ENCODE data around the gene SSR3.
"Not testable (repeated sequence)": the region's sequence is repeated elsewhere in the genome, so short reads cannot be mapped to it uniquely, and the experiment has no call there.

Gene SSR3

DNA sequence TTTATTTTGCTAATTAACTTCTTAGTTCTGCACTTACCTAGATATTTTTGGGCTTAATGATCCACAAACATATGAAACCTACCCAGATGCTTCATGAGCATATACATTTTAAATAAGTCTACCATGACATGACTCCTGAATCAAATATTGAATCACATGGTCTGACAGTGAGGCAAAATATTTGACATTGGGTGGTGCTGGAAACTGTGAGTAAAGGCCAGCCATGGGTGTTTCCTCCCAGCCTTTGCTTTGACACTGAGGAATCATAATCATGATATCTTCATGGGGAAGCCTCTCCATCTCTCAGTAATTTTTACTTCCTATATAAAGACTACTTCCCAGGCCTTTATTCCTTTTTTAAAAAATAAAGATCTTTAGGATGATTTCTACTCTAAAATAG lies 22.8 kb upstream of the SSR3 start:
- no peak for DNase-seq
- intact Hi-C loops (cut with DNase I), result no loop called here

DNA sequence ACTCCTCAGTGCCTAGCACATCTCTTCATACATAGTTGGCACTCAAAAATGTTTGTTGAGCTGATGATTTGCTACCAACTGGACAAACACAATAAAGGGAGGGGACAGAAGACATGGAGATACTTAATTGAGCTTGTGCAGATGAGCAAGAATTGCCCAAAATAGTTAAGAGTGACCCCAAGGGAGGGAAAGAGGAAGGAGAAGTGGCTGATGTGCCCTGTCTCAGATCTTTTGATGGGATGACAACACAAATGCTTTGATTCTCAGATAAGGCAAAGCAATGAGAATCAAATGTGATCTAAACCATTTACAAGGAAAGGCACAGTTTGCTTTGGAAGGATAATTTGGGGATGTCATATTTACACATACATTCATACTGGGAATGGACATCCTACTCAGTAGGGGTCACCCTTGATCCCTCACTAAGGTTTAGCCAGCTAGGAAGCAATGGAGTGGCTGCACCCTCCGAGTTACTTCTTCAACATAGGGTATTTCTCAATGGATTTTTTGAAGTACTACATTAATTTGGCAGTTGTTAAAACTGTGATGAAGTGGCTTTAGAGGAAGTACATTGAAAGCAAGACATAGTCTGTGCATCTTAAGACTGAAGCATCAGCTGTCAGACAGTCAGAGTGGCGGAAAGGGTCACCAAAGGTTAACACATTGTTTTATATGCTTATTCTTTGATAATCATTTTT lies 21.9 kb upstream of the SSR3 start:
- no peak for DNase-seq
- intact Hi-C loops (cut with DNase I), result no loop called here

DNA sequence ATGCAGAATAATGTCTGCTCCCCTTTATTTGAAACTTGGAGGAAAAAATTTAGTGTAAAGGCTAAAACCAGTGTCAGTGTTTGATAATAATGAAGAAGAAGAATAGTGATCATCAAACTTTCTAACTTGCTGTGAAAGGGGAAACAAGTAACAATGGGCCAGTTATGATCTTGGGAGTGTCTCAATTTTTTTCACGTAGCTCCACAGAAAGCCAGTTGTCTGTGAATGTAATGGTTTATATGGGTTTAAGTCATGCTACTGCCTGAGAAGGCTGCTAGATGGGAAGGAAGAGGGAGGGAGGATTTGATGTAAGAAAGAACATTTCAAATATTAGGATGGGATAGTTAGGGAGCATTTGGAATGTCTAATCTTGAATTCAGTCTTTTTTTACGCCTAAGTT lies 21.1 kb upstream of the SSR3 start:
- intact Hi-C loops (cut with DNase I), result no loop called here
- no peak for DNase-seq

DNA sequence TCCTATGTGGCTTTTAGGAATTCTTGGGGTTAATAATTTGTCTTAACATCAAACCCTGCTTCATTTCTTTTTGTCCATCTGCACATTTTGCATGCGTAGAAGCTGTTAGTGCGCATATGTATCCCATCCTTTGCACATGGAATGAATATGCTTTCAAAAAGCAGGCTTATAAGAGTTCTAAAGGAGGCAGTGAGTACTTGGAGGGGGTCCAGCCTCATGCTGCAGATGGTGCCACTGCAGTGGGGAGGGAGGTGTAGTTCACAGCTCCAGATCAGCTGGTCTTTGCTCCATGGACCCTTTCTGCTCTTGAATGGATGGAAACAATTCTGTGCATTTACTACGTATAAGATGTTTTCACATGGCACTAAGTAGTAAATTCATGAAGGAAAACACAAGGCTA lies 20.7 kb upstream of the SSR3 start:
- DNase-seq, result peak in 31 of 42 donors; percentile 5 to 65 (median 38)
- intact Hi-C loops (cut with DNase I), result no loop called here

DNA sequence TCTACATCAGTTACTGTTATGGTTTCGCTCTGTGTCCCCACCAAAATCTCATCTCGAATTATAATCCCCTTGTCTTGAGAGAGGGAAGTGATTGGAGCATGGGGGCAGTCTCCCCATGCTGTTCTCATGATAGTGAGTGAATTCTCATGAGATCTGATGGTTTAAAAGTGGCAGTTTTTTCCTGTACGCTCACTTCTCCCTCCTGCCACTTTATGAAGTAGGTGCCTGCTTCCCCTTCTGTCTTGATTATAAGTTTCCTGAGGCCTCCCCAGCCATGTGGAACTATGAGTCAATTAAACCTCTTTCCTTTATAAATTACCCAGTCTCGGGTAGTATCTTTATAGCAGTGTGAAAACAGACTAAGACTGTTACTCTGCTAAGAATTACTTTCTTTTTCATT lies 15.0 kb upstream of the SSR3 start:
- intact Hi-C loops (cut with DNase I), result not testable (repeated sequence)

DNA sequence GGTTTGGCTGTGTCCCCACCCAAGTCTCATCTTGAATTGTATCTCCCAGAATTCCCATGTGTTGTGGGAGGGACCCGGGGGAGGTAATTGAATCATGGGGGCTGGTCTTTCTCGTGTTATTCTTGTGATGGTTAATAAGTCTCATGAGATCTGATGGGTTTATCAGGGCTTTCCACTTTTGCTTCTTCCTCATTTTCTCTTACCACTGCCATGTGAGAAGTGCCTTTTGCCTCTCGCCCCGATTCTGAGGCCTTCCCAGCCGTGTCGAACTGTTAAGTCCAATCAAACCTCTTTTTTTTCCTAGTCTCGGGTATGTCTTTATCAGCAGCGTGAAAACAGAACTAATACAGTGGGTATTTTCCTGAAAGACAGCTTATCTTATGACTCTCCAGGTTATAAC lies 14.1 kb upstream of the SSR3 start:
- DNase-seq; intact Hi-C loops (cut with DNase I): not testable (repeated sequence)

More for the DNA sequence above, 15.0 kb upstream of the SSR3 start:
- not testable (repeated sequence) for DNase-seq

DNA sequence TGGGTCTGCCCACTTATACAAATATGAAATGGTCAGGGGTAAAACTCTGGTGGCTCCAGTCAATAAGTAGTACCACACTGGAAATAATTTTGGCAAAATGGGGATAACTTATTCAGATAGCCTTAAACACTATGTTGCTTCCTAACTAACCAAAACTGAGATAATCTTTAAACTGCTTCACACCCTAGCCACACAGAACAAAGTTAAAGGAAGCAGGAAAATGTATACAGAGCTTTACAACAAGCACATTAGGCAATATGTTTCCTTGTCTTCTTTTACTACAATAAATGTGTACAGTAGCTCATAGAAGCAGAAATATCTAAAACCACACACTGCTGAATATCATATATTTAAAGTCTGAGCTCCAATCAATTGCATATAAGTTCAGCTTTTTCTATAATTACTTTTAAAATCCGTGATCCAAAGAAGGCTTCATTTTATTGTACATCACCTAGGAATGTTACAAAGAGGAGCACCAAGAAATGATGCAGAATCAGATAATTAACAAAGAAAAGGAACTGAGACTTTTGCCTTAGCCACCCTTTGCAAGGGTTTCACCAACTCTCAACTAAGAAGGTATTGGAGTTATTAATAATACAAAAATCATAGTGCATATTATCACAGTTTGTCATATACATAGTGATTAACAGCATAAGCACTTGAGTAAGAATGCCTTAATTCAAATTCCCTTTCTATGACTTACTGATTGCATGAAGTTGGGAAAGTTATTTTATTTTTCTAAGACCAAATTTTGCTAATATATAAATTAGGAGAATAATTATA lies 9.2 kb upstream of the SSR3 start:
- DNase-seq, result no peak
- intact Hi-C loops (cut with DNase I), result no loop called here

DNA sequence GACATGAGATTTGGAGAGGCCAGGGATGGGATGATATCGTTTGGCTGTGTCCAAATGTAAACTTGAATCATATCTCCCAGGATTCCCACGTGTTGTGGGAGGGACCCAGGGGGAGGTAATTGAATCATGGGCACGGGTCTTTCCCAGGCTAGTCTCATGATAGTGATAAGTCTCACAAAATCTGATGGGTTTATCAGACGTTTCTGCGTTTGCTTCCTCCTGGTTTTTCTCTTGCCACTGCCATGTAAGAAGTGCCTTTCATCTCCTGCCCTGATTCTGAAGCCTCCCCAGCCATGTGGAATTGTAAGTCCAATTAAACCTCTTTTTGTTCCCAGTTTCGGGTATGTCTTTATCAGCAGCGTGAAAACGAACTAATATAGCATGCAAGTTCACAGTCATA lies 7.6 kb upstream of the SSR3 start:
- intact Hi-C loops (cut with DNase I); DNase-seq: not testable (repeated sequence)

DNA sequence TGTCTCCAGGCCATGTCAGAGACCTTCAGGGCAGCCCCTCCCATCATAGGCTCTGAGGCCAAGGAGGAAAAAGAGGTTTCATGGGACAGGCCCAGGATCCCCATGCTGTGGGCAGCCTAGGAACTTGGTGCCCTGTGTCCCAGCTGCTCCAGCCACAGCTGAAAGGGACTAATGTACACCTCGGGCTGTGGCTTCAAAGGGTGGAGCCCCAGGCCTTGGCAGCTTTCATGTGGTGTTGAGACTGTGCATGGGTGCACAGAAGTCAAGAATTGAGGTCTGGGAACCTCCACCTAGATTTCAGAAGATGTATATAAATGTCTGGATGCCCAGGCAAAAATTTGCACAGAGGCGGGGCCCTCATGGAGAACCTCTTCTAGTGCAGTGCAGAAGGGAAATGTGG lies 6.6 kb upstream of the SSR3 start:
- intact Hi-C loops (cut with DNase I), result no loop called here
- no peak for DNase-seq

DNA sequence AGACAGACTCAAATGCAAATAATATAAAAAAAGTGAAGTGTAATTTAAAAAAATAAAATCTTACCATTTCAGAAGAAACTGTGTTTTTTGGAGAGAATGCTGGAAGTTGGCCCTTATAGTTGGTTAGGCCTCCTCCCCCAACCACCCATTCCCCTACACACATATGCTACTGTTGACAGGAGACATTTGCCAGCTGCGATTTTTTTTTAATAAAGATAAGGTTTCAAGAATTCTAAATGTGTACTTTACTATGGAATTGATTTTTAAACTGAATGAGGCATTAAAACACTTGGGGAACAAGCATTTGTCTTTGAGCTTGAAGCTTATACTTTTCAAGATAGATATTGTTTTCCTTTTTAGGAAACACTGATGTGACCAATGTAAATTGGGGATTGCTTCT lies 4.4 kb upstream of the SSR3 start:
- intact Hi-C loops (cut with DNase I), result loop anchor here (10.0 kb wide), 1 partner anchor 575 kb away; no protein-coding TSS in a partner anchor
- DNase-seq, result no peak

DNA sequence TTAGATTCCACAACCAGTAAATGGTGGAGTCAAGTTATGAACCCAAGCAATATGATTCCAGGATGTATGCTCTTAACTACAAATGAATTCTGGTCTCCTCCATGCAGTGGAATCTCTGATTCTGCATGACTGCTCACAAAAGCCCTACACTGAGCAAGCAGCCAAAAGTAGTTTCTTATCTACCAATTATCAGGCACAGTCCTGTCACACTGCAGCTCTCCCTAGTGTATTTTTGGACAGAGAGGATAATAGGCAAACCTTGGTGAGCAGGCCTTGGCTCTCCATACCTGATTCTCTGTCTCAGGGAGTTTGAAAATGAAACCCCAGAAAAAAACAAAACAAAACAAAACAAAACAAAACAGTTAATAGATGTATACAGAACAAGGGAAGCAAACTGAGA lies 3.5 kb upstream of the SSR3 start:
- intact Hi-C loops (cut with DNase I), result loop anchor here (10.0 kb wide), 1 partner anchor 576 kb away; no protein-coding TSS in a partner anchor
- DNase-seq, result no peak

DNA sequence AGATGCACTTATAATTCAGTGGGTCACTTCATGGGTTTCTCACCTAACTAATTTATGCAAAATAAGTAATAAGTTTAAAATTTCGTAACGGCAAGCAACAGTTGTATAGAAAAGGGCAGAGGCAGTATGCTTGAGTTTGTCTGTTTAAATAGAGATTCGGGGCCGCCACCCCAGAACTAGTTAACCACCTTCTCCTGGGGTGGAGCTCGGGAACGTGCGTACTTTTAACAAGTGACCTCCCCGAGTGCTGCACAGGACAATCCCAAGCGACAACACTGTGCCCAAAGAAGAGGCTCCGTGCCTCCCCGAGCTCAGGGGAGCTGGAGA lies 439 bp downstream of the SSR3 start:
- intact Hi-C loops (cut with DNase I), result loop anchor here (2.0 to 10.0 kb wide), 2 partner anchors 120 to 580 kb away; partner anchors contain the start of gene TIPARP
- peak in 4 of 42 donors; percentile 27 to 46 (median 40) for DNase-seq

DNA sequence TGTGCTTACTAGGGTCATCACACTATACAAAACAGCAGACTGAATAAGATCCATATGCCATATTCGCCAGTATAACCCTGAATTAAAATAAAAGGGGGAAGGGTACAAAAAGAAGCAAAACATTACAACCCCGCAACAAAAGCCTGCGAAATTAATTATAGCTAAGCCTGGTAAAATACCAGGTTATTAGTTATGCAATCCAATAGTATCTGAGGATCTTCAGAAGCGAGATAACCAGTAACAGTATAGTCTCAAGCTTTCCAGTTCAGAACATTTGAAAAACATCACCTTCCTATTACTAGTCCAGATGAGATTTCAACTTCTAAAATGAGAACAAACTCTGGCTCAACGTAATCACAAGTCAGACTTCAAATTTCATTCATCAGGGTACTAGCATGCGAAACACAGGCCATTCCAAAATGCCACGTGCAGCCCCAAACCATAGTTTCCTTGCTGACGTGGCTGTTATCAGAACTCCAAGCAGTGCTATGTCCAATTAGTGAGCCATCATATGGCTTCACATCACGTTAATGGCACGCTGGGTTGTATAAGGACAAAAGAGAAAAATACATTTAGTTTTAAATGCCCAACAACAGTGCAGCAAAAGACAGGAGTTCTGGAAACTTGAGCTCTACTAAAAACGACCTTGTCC lies 1.1 kb downstream of the SSR3 start:
- intact Hi-C loops (cut with DNase I), result loop anchor here (2.0 to 10.0 kb wide), 2 partner anchors 121 to 581 kb away; partner anchors contain the start of gene TIPARP
- no peak for DNase-seq

DNA sequence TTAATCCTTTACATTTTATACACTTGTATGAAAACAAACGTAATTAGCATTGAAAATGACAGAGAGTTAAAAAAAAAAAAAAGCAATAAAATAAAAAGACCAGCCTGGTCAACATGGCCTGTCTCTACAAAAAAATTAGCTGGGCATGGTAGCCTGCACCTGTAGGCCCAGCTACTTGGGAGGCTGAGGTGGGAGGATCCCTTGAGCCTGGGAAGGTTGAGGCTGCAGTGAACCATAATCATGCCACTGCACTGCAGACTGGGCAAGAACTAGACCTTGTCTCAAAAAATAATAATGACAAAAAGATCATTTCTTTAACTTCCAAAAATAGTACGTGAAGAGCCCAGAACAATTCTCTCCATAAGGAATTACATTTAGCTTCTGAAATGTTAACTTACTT lies 1.9 kb downstream of the SSR3 start:
- DNase-seq, result no peak
- intact Hi-C loops (cut with DNase I), result loop anchor here (10.0 kb wide), 1 partner anchor 582 kb away; no protein-coding TSS in a partner anchor

DNA sequence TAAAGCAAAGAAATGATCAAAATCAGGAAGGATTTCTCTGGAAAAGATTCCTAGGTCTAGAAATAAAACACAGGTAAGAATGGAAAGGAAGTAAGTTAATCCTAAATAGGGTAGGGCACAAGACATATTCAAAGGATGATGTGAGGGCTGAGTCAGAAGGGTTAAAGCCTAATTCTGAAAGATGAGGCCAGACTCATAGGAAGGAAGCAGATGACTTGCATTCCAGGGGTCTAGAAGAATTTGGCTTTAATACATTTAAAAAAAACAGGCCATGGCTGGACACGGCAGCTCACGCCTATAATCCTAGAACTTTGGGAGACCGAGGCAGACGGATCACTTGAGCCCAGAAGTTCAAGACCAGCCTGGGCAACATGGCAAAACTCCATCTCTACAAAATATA lies 3.2 kb downstream of the SSR3 start:
- intact Hi-C loops (cut with DNase I), result loop anchor here (10.0 kb wide), 1 partner anchor 583 kb away; no protein-coding TSS in a partner anchor
- no peak for DNase-seq

DNA sequence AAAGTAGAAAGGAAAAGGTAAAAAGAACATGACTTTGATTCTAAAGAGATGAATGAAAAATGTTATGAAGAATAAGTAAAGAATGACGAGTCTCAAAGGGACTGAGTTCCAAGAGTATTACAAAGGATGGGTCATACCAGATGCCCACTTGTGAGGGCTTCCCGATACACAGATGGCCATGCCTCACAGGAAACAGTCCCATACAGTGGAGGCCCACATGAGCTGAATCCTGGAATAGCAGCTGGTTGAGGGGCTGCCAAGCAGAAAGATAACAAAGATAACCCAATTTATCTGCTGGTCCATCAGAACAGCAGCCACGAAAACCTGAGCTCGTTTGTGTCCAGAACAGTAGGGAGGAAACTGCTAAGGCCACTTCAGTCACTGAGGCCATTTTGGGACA lies 3.7 kb downstream of the SSR3 start:
- DNase-seq, result no peak
- intact Hi-C loops (cut with DNase I), result loop anchor here (10.0 kb wide), 1 partner anchor 584 kb away; no protein-coding TSS in a partner anchor

DNA sequence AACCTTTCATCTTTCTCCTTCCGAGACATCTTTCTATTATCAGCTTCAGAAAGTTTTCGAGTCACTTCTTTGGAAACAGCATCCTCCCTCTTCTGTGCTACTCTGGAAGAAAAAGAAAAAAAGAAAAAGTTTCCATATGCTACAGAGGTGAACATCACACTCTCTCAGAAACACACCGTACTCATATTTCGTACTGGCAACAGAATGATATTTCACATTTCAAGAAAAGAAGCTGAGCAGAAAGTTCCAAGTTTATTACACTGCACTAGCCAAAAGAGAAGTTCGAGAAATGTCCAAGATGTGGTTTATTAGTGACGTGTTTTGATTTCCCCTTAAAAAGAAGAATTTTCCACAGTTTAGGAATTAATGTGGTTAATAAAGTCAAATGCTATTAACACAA lies 6.0 kb downstream of the SSR3 start:
- no peak for DNase-seq
- intact Hi-C loops (cut with DNase I), result no loop called here

DNA sequence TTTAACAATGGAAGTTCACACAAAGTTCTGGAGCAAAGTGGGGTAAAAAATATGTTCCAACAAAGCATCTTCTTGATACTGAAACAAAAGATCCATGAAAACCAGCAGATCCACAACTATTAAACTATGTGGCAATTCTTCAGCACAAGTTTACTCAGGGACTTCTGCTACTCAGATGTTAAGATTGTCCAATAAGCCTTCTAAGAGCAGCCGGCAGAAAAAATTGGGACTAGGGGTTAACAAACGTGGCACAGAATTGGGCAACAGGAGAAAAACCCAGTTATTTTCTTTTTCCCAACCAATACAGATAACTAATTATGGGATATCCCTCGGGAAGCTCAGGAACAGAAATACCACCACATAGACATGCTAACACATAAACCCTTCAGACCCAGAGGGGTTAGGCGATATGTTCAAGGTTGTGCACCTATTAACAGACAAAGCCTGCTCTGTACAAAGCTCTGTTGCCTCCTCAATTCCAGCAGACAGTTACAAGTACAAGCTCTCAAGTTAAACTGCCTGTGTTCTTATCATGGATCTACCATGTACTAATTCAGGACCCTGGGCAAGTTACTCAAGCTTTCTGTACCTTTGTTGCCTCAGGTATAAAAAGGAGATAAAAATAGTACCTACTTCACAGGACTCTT lies 6.8 kb downstream of the SSR3 start:
- no peak for DNase-seq
- intact Hi-C loops (cut with DNase I), result no loop called here

DNA sequence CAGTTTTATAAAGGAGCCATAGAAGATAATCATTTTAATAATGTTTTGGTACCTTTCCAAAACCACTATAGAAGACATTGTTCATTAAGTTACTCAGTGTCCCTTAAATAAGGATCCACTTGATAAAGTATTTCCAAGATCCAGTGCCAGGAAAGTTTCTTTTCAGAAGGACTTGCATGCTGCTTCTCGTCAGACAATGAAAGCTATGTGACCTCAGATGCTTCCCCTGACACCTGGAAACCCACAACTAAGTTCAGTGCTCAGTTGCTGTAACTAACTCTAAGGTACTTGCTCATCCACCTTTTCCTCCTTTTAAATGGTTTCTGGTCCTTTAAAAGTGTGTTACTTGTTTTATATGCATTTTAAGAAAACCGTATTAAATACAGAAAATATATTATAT lies 7.3 kb downstream of the SSR3 start:
- DNase-seq, result no peak
- intact Hi-C loops (cut with DNase I), result no loop called here
